ENCODE results near the gene SS18.

The SS18 gene

DNA sequence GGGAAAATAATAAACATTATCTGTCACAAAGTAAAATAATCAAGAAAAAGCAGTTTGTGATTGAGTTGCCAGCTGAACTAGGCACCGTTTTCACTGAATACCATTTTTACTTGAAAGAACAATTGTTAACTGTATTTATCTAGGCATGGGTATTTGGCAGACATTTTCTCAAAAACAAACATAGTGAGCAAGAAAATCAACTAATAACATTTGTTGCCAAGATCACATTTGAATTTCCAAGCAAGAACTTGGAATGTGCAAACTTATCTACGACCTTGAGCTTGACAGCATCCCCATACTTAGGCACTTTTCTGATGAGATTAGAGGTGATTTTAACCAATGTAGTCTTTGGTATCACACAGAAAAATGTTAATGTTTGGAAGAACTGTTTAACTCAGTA lies 16.7 kb downstream of the SS18 start:
- TF ChIP-seq, protein P1, sequence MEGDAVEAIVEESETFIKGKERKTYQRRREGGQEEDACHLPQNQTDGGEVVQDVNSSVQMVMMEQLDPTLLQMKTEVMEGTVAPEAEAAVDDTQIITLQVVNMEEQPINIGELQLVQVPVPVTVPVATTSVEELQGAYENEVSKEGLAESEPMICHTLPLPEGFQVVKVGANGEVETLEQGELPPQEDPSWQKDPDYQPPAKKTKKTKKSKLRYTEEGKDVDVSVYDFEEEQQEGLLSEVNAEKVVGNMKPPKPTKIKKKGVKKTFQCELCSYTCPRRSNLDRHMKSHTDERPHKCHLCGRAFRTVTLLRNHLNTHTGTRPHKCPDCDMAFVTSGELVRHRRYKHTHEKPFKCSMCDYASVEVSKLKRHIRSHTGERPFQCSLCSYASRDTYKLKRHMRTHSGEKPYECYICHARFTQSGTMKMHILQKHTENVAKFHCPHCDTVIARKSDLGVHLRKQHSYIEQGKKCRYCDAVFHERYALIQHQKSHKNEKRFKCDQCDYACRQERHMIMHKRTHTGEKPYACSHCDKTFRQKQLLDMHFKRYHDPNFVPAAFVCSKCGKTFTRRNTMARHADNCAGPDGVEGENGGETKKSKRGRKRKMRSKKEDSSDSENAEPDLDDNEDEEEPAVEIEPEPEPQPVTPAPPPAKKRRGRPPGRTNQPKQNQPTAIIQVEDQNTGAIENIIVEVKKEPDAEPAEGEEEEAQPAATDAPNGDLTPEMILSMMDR (IDR thresholded peaks at IDR 0.05; ENCODE audit: insufficient read depth, low read depth, low read length, missing control alignments): no peak
- H3K4me3 ChIP-seq (ENCODE audit: low read length): no peak overlapping the region
- no peak for DNase-seq (ENCODE audit: low read depth)

DNA sequence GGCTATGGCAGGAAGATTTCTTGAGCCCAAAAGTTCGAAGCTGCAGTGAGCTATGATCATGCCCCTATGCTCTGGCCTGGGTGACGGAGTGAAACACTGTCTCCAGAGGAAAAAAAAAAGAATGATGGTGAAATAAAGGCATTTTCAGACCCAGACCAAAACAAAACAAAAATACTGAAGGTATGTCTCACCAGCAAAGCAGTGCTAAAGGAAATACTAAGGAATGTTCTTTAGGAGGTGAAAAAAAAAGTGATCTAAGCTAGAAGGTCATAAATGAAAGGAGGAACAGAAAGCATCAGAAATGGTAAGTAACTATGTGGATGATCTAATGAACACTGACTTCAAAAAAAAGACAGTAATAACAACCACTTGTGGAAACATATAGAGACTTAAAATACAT lies 18.7 kb downstream of the SS18 start:
- no peak overlapping the region for H3K4me3 ChIP-seq (ENCODE audit: low read length)
- DNase-seq (ENCODE audit: low read depth): no peak

DNA sequence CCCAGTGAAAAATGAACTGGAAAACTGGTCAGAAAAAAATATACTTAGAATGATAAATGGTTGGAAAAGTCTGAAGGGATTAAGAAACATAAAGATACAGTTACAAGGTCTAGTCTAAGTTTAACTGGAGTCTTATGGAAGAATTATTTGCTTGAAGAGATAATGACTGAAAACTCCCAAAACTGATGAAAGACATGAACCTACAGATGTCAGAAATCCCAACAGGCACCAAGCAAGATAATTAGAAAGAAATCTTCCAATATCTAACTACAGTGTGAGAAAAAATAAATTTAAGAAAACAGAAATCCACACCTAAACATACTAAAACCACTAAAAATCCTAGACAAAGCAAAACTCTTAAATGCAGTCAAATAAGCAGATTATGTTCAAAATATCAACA lies 19.4 kb downstream of the SS18 start:
- DNase-seq (ENCODE audit: low read depth): no peak
- TF ChIP-seq, protein P1 (IDR thresholded peaks at IDR 0.05; ENCODE audit: insufficient read depth, low read depth, low read length, missing control alignments): no peak
- H3K4me3 ChIP-seq (ENCODE audit: low read length): no peak overlapping the region

More for the DNA sequence above, 18.7 kb downstream of the SS18 start:
- TF ChIP-seq, protein P1 (IDR thresholded peaks at IDR 0.05; ENCODE audit: insufficient read depth, low read depth, low read length, missing control alignments): no peak

DNA sequence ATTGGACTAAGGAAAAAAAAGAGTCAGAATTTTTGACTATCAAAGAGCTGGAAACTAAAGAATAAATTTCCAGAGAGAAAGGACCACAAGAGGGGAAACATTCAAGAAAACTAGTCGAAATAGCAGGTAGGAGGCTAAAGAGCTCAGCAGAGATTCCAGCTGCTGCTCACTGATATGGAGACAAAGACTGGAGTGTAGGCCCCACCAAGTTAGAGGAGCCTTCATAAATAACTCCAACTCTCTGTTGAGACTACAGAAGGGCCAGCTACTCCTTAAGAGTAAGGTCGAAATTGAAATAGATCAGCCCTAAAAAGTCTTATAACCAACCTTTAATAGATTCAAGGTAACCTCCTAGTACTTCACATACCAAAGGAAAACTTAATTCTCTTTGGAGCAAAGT lies 31.1 kb downstream of the SS18 start:
- H3K4me3 ChIP-seq (ENCODE audit: low read length): no peak overlapping the region
- TF ChIP-seq, protein P1 (IDR thresholded peaks at IDR 0.05; ENCODE audit: insufficient read depth, low read depth, low read length, missing control alignments): no peak
- DNase-seq (ENCODE audit: low read depth): no peak

DNA sequence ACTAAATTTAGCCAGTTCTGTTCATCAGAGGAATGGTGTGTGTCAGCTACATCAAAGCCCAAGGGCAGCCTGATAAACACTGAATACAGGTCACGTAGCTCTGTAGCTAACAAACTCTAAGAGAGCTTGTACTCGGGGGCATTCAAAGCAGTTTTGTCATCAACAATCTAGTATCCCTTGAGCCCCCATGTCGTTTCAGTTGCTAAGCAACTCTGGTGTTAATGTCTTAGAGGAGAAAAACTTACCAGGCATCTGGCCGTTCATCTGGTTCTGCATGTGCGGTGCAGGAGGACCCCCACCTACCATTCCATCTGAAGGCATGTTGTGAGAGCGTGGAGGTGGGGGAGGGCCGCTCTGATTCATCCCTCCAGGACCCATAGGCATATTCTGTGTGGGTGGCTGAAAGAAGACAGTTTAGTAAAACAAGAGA lies 33.1 kb downstream of the SS18 start:
- DNase-seq (ENCODE audit: low read depth): no peak
- H3K4me3 ChIP-seq (ENCODE audit: low read length): no peak overlapping the region
- TF ChIP-seq, protein P1 (IDR thresholded peaks at IDR 0.05; ENCODE audit: insufficient read depth, low read depth, low read length, missing control alignments): no peak

DNA sequence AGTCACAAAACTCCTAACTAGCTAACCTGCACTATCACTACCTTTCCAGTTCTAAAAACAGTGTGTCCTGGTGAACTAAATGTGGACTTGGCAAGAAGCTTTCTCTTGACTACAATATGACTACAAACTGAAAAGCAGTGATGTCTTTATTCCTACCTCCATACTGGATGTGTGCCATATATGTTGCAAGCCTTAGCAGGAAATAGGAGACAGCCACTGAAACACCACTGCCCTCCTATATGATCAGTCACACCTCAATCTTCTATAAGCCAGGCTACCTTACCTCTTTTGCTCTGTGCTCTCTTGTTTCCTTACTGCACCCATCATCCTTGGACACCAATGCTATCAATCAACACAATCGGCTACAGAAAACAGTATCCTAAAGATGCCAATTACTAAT lies 34.1 kb downstream of the SS18 start:
- peak; percentile 69 for DNase-seq (ENCODE audit: low read depth)
- H3K4me3 ChIP-seq (ENCODE audit: low read length): no peak overlapping the region
- TF ChIP-seq, protein P1 (IDR thresholded peaks at IDR 0.05; ENCODE audit: insufficient read depth, low read depth, low read length, missing control alignments): no peak

DNA sequence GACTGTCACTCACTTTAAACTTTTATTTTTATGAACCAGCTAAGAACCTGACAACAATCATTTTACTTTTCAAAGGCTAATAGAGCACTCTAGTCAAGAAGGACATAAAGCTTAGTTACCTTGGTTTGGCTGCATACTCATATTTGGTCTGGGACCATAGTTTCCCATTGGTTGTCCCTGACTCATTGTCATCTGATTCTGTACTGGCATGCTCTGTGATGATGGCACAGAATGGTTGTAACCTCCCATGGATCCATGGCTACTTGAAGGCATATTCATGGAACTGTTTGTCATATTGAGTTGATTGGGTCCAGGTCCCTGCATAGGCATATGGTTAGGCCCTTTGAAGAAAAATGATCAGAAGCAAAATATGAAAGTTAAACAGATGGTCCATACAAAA lies 37.9 kb downstream of the SS18 start:
- TF ChIP-seq, protein P1 (IDR thresholded peaks at IDR 0.05; ENCODE audit: insufficient read depth, low read depth, low read length, missing control alignments): no peak
- no peak overlapping the region for H3K4me3 ChIP-seq (ENCODE audit: low read length)
- peak; percentile 24 for DNase-seq (ENCODE audit: low read depth)
